AG04449 (cell line): Measurements from ENCODE around the gene HOATZ.
A peak's percentile ranks its signal among the peaks of the same experiment; 100 is the strongest.

Experiments used
- CTCF ChIA-PET: fragments of 350-600 bp; formaldehyde crosslinking; extraction: SDS; loops from one replicate; lab custom pipeline; 2021; ENCODE audit warnings: antibody characterized with exemption; lab: Yijun Ruan, JAX
- POLR2A ChIA-PET: fragments of 400-600, 350-600 bp; formaldehyde crosslinking; extraction: SDS; loops from one replicate; lab custom pipeline; 2020; ENCODE audit warnings: antibody characterized with exemption, inconsistent platforms; lab: Yijun Ruan, JAX
- DNase-seq: peaks from one replicate; pipeline ENCODE4 v3.0.0-alpha.2; 2010; ENCODE audit warnings: low read depth, low spot score
- H3K4me3 ChIP-seq: 2 replicates; pipeline ENCODE4 v1.5.1; 2011; ENCODE audit warnings: low read depth, mild to moderate bottlenecking, control low read depth, low read length
- TF ChIP-seq, protein P1 (sequence below): IDR thresholded peaks from one replicate; pipeline ENCODE4 v1.5.1; 2011; ENCODE audit warnings: mild to moderate bottlenecking, moderate library complexity, low read length, control low read depth, inconsistent platforms; ENCODE audit not compliant: insufficient read depth; ENCODE audit errors: missing control alignments

Gene HOATZ

DNA sequence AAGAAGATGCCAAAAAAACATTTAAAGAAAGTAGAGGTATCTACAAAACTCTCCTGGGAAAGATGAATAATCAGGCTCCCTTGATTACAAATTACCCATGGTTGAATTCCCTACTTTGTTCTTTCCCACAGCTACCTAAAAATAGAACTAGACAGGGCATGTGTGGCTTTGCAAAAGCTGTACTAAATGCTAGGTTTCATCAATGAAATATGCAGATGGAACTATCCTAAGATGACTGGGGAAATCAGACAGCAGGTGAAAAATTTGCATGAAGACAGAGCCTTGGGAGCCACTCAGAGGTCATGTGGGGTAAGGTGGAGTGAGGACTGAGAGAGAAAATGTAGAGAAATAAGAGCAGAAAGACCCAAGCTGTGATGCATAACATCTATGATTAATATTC, 40.7 kb downstream of the HOATZ start:
- TF ChIP-seq, protein P1, sequence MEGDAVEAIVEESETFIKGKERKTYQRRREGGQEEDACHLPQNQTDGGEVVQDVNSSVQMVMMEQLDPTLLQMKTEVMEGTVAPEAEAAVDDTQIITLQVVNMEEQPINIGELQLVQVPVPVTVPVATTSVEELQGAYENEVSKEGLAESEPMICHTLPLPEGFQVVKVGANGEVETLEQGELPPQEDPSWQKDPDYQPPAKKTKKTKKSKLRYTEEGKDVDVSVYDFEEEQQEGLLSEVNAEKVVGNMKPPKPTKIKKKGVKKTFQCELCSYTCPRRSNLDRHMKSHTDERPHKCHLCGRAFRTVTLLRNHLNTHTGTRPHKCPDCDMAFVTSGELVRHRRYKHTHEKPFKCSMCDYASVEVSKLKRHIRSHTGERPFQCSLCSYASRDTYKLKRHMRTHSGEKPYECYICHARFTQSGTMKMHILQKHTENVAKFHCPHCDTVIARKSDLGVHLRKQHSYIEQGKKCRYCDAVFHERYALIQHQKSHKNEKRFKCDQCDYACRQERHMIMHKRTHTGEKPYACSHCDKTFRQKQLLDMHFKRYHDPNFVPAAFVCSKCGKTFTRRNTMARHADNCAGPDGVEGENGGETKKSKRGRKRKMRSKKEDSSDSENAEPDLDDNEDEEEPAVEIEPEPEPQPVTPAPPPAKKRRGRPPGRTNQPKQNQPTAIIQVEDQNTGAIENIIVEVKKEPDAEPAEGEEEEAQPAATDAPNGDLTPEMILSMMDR, result no peak
- POLR2A ChIA-PET, result interaction anchor here (0.7 to 1.1 kb wide), 3 partner anchors 12 to 197 kb away, joined by 3 to 4 read pairs (median 3); no protein-coding TSS in a partner anchor
- CTCF ChIA-PET, result interaction anchor here (0.8 to 3.1 kb wide), 5 partner anchors 10 to 222 kb away, joined by 3 to 13 read pairs (median 6); no protein-coding TSS in a partner anchor
- H3K4me3 ChIP-seq, result no peak overlapping the region
- peak; percentile 83 for DNase-seq

DNA sequence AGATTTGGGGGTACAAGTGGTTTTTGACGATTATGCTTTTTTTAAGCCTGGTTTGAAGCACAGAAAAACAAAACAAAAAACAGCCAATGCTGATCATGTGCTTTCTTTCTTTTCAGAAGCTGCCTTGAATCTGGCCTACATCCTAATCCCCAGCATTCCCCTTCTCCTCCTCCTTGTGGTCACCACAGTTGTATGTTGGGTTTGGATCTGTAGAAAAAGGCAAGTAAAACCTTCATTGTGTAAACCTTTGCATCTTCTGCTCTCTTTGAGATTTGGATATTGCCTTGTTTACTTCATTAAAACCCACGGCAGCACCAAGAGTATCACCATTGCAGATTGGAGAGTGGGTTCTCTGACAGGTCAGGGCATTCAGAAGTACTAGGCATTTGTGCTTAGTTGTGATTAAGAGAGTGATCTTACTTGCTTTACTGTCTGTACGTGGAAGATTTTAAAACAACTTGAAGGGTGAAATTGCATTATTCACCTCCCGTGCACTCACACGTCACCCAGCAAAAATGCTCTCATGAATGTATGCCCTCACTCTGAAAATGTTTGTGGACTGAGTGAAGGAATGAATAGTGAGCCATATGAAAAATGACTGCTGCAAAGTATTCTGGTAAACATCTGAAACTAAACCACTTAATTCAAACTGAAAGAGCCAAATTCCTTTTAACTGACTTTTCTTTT, 43.0 kb downstream of the HOATZ start:
- DNase-seq, result peak; percentile 99
- TF ChIP-seq, protein P1, result peak; percentile 9
- ChIA-PET CTCF (interaction anchor here (0.7 to 8.7 kb wide), 7 partner anchors 13 to 289 kb away, joined by 3 to 69 read pairs (median 3); no protein-coding TSS in a partner anchor), POLR2A (interaction anchor here (0.9 to 1.9 kb wide), 2 partner anchors 11 to 16 kb away, joined by 3 to 7 read pairs; no protein-coding TSS in a partner anchor)
- no peak overlapping the region for H3K4me3 ChIP-seq

DNA sequence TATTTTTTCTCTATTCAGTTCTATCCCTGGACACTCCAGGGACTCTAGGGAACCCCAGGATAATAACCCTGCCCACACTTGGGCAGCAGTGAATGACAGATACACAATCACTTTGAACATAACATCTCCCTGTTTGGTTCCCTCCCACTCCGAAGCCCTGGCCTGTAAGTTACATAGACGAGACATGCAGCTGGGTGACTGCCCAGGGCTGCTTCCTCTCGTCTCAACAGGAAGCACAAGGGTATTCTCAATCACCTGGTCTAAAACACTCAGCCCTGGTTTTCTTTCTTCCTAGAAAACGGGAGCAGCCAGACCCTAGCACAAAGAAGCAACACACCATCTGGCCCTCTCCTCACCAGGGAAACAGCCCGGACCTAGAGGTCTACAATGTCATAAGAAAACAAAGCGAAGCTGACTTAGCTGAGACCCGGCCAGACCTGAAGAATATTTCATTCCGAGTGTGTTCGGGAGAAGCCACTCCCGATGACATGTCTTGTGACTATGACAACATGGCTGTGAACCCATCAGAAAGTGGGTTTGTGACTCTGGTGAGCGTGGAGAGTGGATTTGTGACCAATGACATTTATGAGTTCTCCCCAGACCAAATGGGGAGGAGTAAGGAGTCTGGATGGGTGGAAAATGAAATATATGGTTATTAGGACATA, 45.4 kb downstream of the HOATZ start:
- ChIA-PET POLR2A (no interaction called here), CTCF (interaction anchor here (1.0 to 8.7 kb wide), 6 partner anchors 9 to 292 kb away, joined by 3 to 69 read pairs (median 3); partner anchors contain the start of gene LAYN)
- TF ChIP-seq, protein P1, result no peak
- DNase-seq, result no peak
- H3K4me3 ChIP-seq, result no peak overlapping the region

DNA sequence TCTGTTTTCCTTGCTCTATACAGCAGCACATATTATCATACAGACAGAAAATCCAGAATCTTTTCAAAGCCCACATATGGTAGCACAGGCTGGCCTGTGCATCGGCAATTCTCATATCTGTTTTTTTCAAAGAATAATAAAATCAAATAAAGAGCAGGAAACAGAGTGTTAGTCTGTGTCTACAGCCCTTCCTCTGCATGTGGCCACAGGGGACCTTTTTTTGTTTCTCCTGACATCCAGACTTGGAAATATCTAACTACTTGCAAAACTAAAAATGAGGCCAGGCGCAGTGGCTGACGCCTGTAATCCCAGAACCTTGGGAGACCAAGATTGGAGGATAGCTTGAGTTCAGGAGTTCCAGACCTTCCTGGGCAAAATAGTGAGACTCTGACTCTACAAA, 46.2 kb downstream of the HOATZ start:
- DNase-seq, result no peak
- no peak overlapping the region for H3K4me3 ChIP-seq
- ChIA-PET POLR2A (no interaction called here), CTCF (interaction anchor here (1.0 to 8.7 kb wide), 8 partner anchors 8 to 291 kb away, joined by 3 to 69 read pairs (median 4); partner anchors contain the start of gene LAYN)
- TF ChIP-seq, protein P1, result no peak

DNA sequence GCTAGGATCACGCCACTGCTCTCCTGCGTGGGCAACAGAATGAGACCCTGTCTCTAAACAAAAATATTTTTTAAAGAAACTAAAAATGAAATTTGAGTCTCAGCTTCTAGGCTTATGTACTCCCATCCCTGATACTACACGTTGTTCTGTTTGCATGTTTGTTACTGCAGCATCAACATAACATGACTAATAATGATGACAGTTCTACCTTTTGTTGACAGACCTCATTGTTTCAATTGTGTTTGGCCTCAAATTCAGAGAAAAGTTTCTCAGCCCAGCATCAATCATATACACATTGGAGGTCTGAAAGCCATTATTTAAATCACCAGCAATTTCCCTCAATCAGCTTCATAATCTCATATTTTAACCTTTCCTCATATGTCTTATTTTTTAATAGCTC, 46.7 kb downstream of the HOATZ start:
- ChIA-PET POLR2A (no interaction called here), CTCF (interaction anchor here (0.9 to 8.7 kb wide), 7 partner anchors 13 to 281 kb away, joined by 3 to 69 read pairs (median 6); partner anchors contain the start of gene LAYN)
- H3K4me3 ChIP-seq, result no peak overlapping the region
- TF ChIP-seq, protein P1, result no peak
- DNase-seq, result no peak
